Heart left ventricle (tissue), 13 donors: ENCODE measurements around the gene SNAP91.
"Not testable (repeated sequence)": the region's sequence is repeated elsewhere in the genome, so short reads cannot be mapped to it uniquely, and the experiment has no call there.

Source experiments
- POLR2A ChIP-seq, 2 donors: fragments of 450-650 bp; IDR thresholded peaks; one replicate each; pipeline ENCODE4 v1.6.1; 2017; ENCODE audit warnings: antibody characterized with exemption in 2 of 2, mild to moderate bottlenecking in 2 of 2, moderate library complexity in 2 of 2
- TF ChIP-seq, protein P1 (sequence below), 12 donors: fragments of 200-600 bp; sonication (generic) in 4 of 12; IDR thresholded peaks; one replicate each; pipeline versions ENCODE4 v1.5.0 to v1.8.0; 2018 to 2022; ENCODE audit warnings: antibody characterized with exemption in 12 of 12, mild to moderate bottlenecking in 5 of 12
- donor health status: ischemic (EF 13 %, LVEDD 7.1; RV severe dilation, severe dysfunction).
- donor health status: DM: no; HTN: yes; CAD: no.
- donor health status: DM: no; HTN: no; CAD: no.
- donor health status: ischemic (EF 25% LVEDD 6.9; RV normal size, moderate dysfunction).
- donor health status: ischemic (EF 25% LVEDD 5.7; RV mildly dilated, moderate dysfunction).
- donor health status: ischemic (EF 35%, LVEDD 5.7; RV mildly dilated, moderate dysfunction).
- donor health status: nonischemic (EF 11% LVEDD 7.7; RV severe dilation, severe dysfunction).
- donor health status: DM: yes; HTN: yes; CAD: no.
- donor health status: PGD.
- donor health status: ischemic (EF 29% LVEDD 5.4; RV normal size, mild dysfunction).
- donor health status: nonischemic (EF 23%, LVEDD 6.1; RV moderate dilation, normal function).

DNA sequence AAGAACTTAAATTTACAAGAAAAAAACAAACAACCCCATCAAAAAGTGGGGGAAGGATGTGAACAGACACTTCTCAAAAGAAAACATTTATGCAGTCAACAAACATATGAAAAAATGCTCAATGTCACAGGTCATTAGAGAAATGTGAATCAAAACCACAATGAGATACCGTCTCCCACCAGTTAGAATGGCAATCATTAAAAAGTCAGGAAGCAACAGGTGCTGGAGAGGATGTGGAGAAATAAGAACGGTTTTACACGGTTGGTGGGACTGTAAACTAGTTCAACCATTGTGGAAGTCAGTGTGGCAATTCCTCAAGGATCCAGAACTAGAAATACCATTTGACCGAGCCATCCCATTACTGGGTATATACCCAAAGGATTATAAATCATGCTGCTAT is 157.2 kb downstream of the SNAP91 start:
- TF ChIP-seq, protein P1, sequence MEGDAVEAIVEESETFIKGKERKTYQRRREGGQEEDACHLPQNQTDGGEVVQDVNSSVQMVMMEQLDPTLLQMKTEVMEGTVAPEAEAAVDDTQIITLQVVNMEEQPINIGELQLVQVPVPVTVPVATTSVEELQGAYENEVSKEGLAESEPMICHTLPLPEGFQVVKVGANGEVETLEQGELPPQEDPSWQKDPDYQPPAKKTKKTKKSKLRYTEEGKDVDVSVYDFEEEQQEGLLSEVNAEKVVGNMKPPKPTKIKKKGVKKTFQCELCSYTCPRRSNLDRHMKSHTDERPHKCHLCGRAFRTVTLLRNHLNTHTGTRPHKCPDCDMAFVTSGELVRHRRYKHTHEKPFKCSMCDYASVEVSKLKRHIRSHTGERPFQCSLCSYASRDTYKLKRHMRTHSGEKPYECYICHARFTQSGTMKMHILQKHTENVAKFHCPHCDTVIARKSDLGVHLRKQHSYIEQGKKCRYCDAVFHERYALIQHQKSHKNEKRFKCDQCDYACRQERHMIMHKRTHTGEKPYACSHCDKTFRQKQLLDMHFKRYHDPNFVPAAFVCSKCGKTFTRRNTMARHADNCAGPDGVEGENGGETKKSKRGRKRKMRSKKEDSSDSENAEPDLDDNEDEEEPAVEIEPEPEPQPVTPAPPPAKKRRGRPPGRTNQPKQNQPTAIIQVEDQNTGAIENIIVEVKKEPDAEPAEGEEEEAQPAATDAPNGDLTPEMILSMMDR (IDR thresholded peaks at IDR 0.05), result not testable (repeated sequence)
- TF ChIP-seq POLR2A (IDR thresholded peaks at IDR 0.05), result not testable (repeated sequence)
